H9 (cell line): Measurements from ENCODE around the gene DLAT. TPM values are rescaled to one million over a fixed set of nuclear protein-coding genes. Genes with fewer than 3 reads are reported as not detected.
"Not testable (repeated sequence)": the region's sequence is repeated elsewhere in the genome, so short reads cannot be mapped to it uniquely, and the experiment has no call there.

Source experiments
- DNase-seq: peaks from one replicate; pipeline ENCODE4 v3.0.0-alpha.2; 2017
- H2AFZ ChIP-seq: one replicate; pipeline ENCODE4 v1.6.1; 2013; ENCODE audit warnings: mild to moderate bottlenecking, low read length, control low read depth, moderate library complexity
- H2AK5ac ChIP-seq: 2 replicates; pipeline ENCODE4 v1.6.1; 2013; ENCODE audit warnings: low read length, control low read depth, mixed read lengths; ENCODE audit not compliant: insufficient read length
- H2BK120ac ChIP-seq: one replicate; pipeline ENCODE4 v1.6.1; 2013; ENCODE audit warnings: low read depth, mild to moderate bottlenecking, low read length, control low read depth, inconsistent platforms; ENCODE audit not compliant: poor library complexity, severe bottlenecking
- H2BK12ac ChIP-seq: 2 replicates; pipeline ENCODE4 v1.6.1; 2013; ENCODE audit warnings: low read length, control low read depth, mixed read lengths, low read depth; ENCODE audit not compliant: insufficient read length
- H2BK15ac ChIP-seq: 2 replicates; pipeline ENCODE4 v1.6.1; 2013; ENCODE audit warnings: low read depth, low read length, control low read depth
- H2BK20ac ChIP-seq: one replicate; pipeline ENCODE4 v1.6.1; 2013; ENCODE audit warnings: low read depth, mild to moderate bottlenecking, low read length, control low read depth, inconsistent platforms; ENCODE audit not compliant: poor library complexity, severe bottlenecking
- H2BK5ac ChIP-seq: 2 replicates; pipeline ENCODE4 v1.6.1; 2013; ENCODE audit warnings: low read length, control low read depth, mixed read lengths; ENCODE audit not compliant: insufficient read length
- H3K14ac ChIP-seq: 2 replicates; pipeline ENCODE4 v1.6.1; 2013; ENCODE audit warnings: low read length, control low read depth; ENCODE audit not compliant: insufficient read depth
- H3K18ac ChIP-seq: 2 replicates; pipeline ENCODE4 v1.6.1; 2013; ENCODE audit warnings: low read depth, mild to moderate bottlenecking, mixed read lengths, low read length, control low read depth; ENCODE audit not compliant: insufficient read length
- H3K23ac ChIP-seq: 2 replicates; pipeline ENCODE4 v1.6.1; 2013; ENCODE audit warnings: low read length, control low read depth, mixed read lengths, low read depth; ENCODE audit not compliant: insufficient read length
- H3K23me2 ChIP-seq: 2 replicates; pipeline ENCODE4 v1.6.1; 2013; ENCODE audit warnings: low read depth, mild to moderate bottlenecking, mixed read lengths, low read length, control low read depth; ENCODE audit not compliant: insufficient read length, poor library complexity, severe bottlenecking
- H3K27ac ChIP-seq: 2 replicates; pipeline ENCODE4 v1.5.1; 2013; ENCODE audit warnings: low read length, control low read depth, mixed read lengths, low read depth; ENCODE audit not compliant: insufficient read length
- H3K27me3 ChIP-seq: 2 replicates; pipeline ENCODE4 v1.6.1; 2013; ENCODE audit warnings: low read length, control low read depth, inconsistent platforms; ENCODE audit not compliant: insufficient read depth
- H3K4ac ChIP-seq: 2 replicates; pipeline ENCODE4 v1.6.1; 2013; ENCODE audit warnings: low read depth, mild to moderate bottlenecking, control low read depth, inconsistent platforms, low read length, moderate library complexity
- H3K4me1 ChIP-seq: 2 replicates; pipeline ENCODE4 v1.6.1; 2013; ENCODE audit warnings: low read length, control low read depth, inconsistent platforms; ENCODE audit not compliant: insufficient read depth
- H3K4me2 ChIP-seq: 2 replicates; pipeline ENCODE4 v1.6.1; 2013; ENCODE audit warnings: low read length, control low read depth, mixed read lengths; ENCODE audit not compliant: insufficient read length, insufficient read depth
- H3K56ac ChIP-seq: 2 replicates; pipeline ENCODE4 v1.6.1; 2013; ENCODE audit warnings: low read depth, mild to moderate bottlenecking, mixed read lengths, low read length, control low read depth; ENCODE audit not compliant: insufficient read length
- H3K79me1 ChIP-seq: 2 replicates; pipeline ENCODE4 v1.6.1; 2013; ENCODE audit warnings: low read depth, mild to moderate bottlenecking, moderate library complexity, low read length, control low read depth, inconsistent platforms; ENCODE audit not compliant: insufficient read depth, poor library complexity, severe bottlenecking
- H3K79me2 ChIP-seq: 2 replicates; pipeline ENCODE4 v1.6.1; 2013; ENCODE audit warnings: low read length, control low read depth, inconsistent platforms; ENCODE audit not compliant: insufficient read depth
- H3K9ac ChIP-seq: 2 replicates; pipeline ENCODE4 v1.6.1; 2013; ENCODE audit warnings: low read length, control low read depth, mixed read lengths; ENCODE audit not compliant: insufficient read length; ENCODE audit errors: extremely low read depth
- H3K9me3 ChIP-seq: one replicate; pipeline ENCODE4 v1.6.1; 2013; ENCODE audit warnings: low read depth, low read length, inconsistent platforms; ENCODE audit not compliant: control insufficient read depth
- H3T11ph ChIP-seq: one replicate; pipeline ENCODE4 v1.6.1; 2013; ENCODE audit warnings: mild to moderate bottlenecking, low read length, control low read depth, inconsistent platforms
- H4K20me1 ChIP-seq: one replicate; pipeline ENCODE4 v1.6.1; 2013; ENCODE audit not compliant: control insufficient read depth, insufficient read length, insufficient read depth
- H4K5ac ChIP-seq: 2 replicates; pipeline ENCODE4 v1.6.1; 2013; ENCODE audit warnings: low read depth, mild to moderate bottlenecking, mixed read lengths, low read length, control low read depth; ENCODE audit not compliant: insufficient read length
- H4K8ac ChIP-seq: replicated peaks from 2 replicates; pipeline ENCODE4 v1.6.1; 2013; ENCODE audit warnings: low read length, control low read depth, mixed read lengths, low read depth; ENCODE audit not compliant: insufficient read length
- H4K91ac ChIP-seq: 2 replicates; pipeline ENCODE4 v1.6.1; 2013; ENCODE audit warnings: low read depth, mild to moderate bottlenecking, moderate library complexity, mixed read lengths, low read length, control low read depth; ENCODE audit not compliant: insufficient read length
- H3K27ac Mint-ChIP-seq, 3 experiments: 2 replicates in 2 of 3; 3 replicates in 1 of 3; pipeline ENCODE4 v1.8.0; 2020 to 2021; ENCODE audit warnings: mixed read lengths in 3 of 3, mild to moderate bottlenecking in 1 of 3, moderate library complexity in 1 of 3
- H3K27me3 Mint-ChIP-seq: 2 replicates; pipeline ENCODE4 v1.8.0; 2021; ENCODE audit warnings: low read depth, mild to moderate bottlenecking, moderate library complexity, mixed read lengths
- H3K36me3 Mint-ChIP-seq, 3 experiments: 2 replicates in 2 of 3; 3 replicates in 1 of 3; pipeline ENCODE4 v1.8.0; 2020 to 2021; ENCODE audit warnings: low read depth in 3 of 3, mixed read lengths in 3 of 3; ENCODE audit not compliant: insufficient read depth in 1 of 3
- H3K4me1 Mint-ChIP-seq, 2 experiments: 2 replicates each; pipeline ENCODE4 v1.8.0; 2020; ENCODE audit warnings: mixed read lengths in 2 of 2
- H3K4me3 Mint-ChIP-seq, 2 experiments: 2 replicates in 1 of 2; 3 replicates in 1 of 2; pipeline ENCODE4 v1.8.0; 2020 to 2021; ENCODE audit warnings: mild to moderate bottlenecking in 2 of 2, mixed read lengths in 2 of 2, moderate library complexity in 1 of 2
- H3K9me3 Mint-ChIP-seq, 2 experiments: 2 replicates in 1 of 2; 3 replicates in 1 of 2; pipeline ENCODE4 v1.8.0; 2020; ENCODE audit warnings: mild to moderate bottlenecking in 2 of 2, mixed read lengths in 2 of 2, moderate library complexity in 1 of 2
- CTCF ChIP-seq: fragments of 200-600 bp; sonication (generic); conservative IDR thresholded peaks from 3 replicates; pipeline ENCODE4 v1.8.0; 2021; ENCODE audit warnings: antibody characterized with exemption, mild to moderate bottlenecking
- whole genome bisulfite sequencing: extraction: QIAGEN DNeasy Blood & Tissue Kit; methylation state at CpG from one replicate; pipeline ENCODE4 v1.1.7; 2013; ENCODE audit warnings: missing lambda C conversion rate, low lambda C conversion rate, mixed read lengths; ENCODE audit not compliant: insufficient read length; ENCODE audit errors: extremely low coverage; 5-methylcytosine and 5-hydroxymethylcytosine counted together
- total RNA-seq: library from RNA; stranded (reverse); gene quantifications from 2 replicates; pipeline ENCODE4 v1.2.1, GENCODE V29; 2021

DLAT gene
- total RNA-seq, 1 experiment from 2014 or later = 58.4 TPM

- Mint-ChIP-seq H3K4me1 (no peaks in the 10 kb centered on the region), H3K4me3 (no peak overlapping the region), H3K27me3 (no peaks in the 10 kb centered on the region), H3K9me3 (no peaks in the 10 kb centered on the region), H3K27ac (0 out of 7 replicates have a peak overlapping the region, but pooled peaks of 1 of the 3 experiments have one; percentile 39), H3K36me3 (peaks cover 55 to 82% (median 82%) of the 10 kb centered on the region in 3 experiments)
- Histone ChIP-seq H4K8ac (no peak overlapping the region), H4K20me1 (no peaks in the 10 kb centered on the region), H4K91ac (no peak overlapping the region), H3K4me1 (no peaks in the 10 kb centered on the region), H3K79me1 (no peaks in the 10 kb centered on the region), H3K9ac (no peak overlapping the region), H3K14ac (no peak overlapping the region), H3K79me2 (no peaks in the 10 kb centered on the region), H3K18ac (no peak overlapping the region), H3T11ph (no peak overlapping the region), H3K27me3 (no peaks in the 10 kb centered on the region; the same call in 1 of the 2 replicates), H3K23me2 (no peaks in the 10 kb centered on the region), H2BK5ac (no peak overlapping the region), H2BK15ac (no peak overlapping the region), H3K23ac (no peak overlapping the region), H2AK5ac (no peak overlapping the region), H3K27ac (no peak overlapping the region), H3K4ac (no peak overlapping the region), H3K9me3 (no peaks in the 10 kb centered on the region), H2BK120ac (no peak overlapping the region), H3K56ac (no peak overlapping the region), H2BK20ac (no peak overlapping the region), H4K5ac (no peak overlapping the region), H3K4me2 (no peak overlapping the region), H2BK12ac (no peak overlapping the region), H2AFZ (no peak overlapping the region)
- TF ChIP-seq CTCF = no peak
- no peak for DNase-seq
- WGBS = no CpG with 5 or more reads among the region's 4 CpGs
Observed at GRCh38 chr11:112044961-112045360, 19.8 kb downstream of the DLAT start.

GRCh38 chr11:112046647-112047046, 21.4 kb downstream of the DLAT start:
- not testable (repeated sequence) for H3K23ac ChIP-seq, H2BK12ac ChIP-seq, H2AFZ ChIP-seq, H3K9me3 ChIP-seq, H2BK120ac ChIP-seq, H3K18ac ChIP-seq, H4K5ac ChIP-seq, H3K9me3 Mint-ChIP-seq, H2BK15ac ChIP-seq, H4K91ac ChIP-seq, H2BK20ac ChIP-seq, H3K27ac Mint-ChIP-seq, H3K27me3 Mint-ChIP-seq, H3K79me2 ChIP-seq, H3K9ac ChIP-seq, H3K4me1 Mint-ChIP-seq, H3K14ac ChIP-seq, H3K79me1 ChIP-seq, H3K4ac ChIP-seq, H3K27me3 ChIP-seq, H4K8ac ChIP-seq, H4K20me1 ChIP-seq, H3K4me2 ChIP-seq, H2AK5ac ChIP-seq, H2BK5ac ChIP-seq, H3K23me2 ChIP-seq, H3K27ac ChIP-seq, H3K56ac ChIP-seq, H3T11ph ChIP-seq, H3K4me3 Mint-ChIP-seq, H3K4me1 ChIP-seq, DNase-seq
- no CpG with 5 or more reads among the region's 2 CpGs for whole genome bisulfite sequencing
- H3K36me3 Mint-ChIP-seq = peaks cover 58 to 86% (median 82%) of the 10 kb centered on the region in 3 experiments
